HUDEP-2 (cell line): Measurements from ENCODE around the gene ANKMY1.

ENCODE experiments used
- DNase-seq, 76 experiments: peaks; one replicate each; lab custom pipeline; 2025; ENCODE audit not compliant: unreplicated experiment in 76 of 76; lab: John Stamatoyannopoulos, UW

Gene ANKMY1

DNA sequence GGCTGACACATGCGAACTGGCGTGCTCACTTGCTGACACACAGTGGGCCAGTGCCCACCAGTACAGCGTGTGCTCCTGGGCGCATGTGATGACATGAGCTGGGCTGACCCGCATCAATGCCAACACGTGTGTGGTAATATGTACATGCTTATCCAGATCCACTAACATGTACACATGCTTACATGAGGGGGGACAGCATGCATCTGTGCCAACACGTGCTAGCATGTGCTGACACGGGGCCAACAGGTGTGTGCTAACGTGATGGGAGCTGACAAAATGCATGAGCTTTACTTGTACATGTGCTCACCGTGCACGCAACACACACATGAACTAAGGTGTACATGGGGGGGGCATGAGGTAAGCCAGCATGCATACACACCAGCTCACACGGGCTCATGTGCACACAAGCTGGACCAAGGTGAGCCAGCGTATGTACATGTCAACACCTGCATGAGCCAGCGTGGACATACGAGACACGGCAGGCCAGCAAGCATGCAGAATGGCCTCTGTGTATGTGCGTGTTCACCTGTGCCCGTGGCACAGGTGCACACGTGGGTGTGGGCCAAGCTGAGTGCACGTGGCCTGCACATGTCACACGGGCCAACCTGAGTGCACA is 93.8 kb downstream of the ANKMY1 start:
- DNase-seq = no peak

DNA sequence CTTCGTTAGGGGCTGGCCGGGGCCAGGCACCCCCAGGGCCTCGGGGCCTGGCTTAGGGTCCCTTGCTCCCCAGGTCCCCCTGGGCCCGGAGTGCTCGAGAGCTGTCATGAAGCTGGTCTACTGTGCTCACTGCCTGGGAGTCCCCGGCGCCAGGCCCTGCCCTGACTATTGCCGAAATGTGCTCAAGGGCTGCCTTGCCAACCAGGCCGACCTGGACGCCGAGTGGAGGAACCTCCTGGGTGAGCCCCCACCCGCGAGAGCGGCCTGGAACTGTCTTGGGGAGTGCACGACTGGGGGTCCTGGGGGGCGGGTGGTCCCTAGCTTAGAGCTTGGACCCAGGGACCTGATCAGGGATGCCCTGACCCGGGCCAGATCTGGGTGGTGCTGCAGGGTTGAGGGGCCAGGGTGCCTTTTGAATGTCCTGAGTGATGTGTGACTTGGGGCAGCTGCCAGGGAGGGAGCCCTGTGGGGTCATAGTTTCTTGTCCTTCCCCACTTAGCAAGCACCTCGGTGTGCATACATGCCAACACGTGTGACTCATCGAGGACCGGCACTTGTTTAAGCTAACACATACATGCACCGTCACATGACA is 94.4 kb downstream of the ANKMY1 start:
- DNase-seq = no peak

DNA sequence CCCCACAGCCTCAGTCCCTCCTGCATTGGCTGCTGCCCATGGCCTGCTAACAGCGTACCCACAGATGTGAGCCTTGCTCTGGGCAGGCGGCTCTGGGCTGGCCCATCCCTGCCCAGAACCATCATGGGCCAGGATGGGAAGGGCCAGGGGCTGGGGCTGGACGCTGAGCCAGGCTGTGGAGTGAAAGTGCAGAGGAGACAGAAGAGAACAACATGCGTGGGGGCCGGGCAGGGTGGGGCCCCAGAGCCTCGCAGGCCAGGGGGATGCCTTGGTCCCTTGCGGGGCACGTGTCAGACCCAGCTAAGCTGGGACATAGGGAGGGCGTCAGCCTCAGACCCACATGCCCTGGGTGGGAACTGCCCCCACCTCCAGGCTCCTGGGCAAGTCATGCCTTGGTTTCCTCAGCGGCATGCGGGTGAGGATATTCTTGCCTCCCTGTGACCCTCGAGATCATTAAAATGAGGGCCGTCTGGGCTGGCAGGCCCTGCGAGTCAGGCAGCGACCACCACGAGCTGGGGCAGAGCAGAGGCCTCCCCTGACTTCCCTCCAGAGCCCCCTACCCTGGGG is 95.0 kb downstream of the ANKMY1 start:
- no peak for DNase-seq

DNA sequence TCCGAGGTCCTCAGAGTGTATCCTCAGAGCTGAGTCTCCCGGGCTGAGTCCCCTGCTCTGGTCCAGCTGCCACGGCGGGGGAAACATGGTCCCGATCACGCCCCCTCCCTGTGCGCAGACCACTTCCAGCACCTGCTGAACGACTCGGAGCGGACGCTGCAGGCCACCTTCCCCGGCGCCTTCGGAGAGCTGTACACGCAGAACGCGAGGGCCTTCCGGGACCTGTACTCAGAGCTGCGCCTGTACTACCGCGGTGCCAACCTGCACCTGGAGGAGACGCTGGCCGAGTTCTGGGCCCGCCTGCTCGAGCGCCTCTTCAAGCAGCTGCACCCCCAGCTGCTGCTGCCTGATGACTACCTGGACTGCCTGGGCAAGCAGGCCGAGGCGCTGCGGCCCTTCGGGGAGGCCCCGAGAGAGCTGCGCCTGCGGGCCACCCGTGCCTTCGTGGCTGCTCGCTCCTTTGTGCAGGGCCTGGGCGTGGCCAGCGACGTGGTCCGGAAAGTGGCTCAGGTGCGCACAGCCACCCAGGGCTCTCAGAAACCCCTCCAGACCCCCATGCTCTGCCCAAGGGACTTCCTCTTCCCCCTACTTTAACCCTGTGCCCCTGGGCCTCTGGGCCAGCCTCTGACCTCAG is 95.6 kb downstream of the ANKMY1 start:
- DNase-seq = no peak

DNA sequence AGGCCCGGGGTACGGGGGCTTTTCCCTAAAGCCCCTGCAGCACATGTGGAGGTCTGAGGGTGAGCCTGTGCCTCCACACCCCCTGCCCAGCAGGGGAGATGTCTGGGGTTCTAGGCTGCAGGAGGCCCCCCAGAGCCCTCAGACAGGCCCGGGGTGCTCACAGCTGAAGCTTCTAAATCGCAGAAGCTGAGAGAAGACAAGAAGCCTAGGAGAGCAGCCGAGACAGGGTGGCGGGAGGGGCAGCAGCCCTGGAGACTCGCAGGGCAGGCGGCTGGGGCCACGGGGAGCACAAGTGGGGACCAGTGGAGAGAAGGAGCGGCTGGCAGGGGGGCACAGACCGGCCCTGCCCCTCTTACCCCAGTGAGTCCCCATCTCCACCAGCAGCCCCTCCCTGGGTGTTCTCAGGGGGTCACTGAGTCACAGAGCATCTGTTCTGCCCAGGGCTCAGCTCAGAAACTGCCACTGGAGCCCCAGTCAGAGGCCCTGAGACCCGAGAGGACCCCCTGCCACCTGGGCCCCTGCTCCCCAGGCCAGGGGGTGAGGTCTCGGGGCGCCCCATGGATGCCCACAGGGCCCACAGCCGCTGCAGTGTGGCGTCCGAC is 96.2 kb downstream of the ANKMY1 start:
- DNase-seq = no peak

DNA sequence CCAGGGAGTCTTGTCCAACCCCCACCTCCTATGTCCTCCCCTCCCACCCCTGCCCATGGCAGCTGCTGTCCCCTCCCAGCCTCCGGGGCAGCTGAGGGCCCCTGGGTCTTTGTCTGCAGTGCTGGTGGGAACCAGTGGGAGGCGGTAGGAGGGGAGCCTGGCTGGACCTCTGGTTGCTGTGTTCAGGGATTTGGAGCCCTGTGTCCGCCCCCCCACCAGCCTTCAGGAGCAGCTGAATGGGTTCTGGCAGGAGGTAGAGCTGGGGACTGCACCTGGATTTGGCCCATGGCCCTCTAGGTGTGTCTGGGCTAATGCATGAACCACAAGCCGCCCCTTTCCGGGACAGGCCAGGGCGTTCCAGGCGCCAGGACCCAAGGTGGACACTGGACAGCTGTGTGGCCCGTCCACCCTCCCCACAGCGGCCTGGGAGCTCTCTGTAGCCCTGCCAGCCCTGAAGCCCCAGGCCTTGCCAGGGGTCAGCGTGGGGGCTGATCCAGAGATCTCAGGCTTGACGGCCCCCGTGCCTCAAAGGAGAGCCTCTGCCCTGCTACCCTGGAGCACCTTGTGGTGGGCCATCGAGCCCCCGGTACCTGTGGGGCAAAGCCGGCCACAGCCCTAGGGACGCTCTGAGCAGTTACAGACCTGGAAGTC is 96.9 kb downstream of the ANKMY1 start:
- no peak for DNase-seq

DNA sequence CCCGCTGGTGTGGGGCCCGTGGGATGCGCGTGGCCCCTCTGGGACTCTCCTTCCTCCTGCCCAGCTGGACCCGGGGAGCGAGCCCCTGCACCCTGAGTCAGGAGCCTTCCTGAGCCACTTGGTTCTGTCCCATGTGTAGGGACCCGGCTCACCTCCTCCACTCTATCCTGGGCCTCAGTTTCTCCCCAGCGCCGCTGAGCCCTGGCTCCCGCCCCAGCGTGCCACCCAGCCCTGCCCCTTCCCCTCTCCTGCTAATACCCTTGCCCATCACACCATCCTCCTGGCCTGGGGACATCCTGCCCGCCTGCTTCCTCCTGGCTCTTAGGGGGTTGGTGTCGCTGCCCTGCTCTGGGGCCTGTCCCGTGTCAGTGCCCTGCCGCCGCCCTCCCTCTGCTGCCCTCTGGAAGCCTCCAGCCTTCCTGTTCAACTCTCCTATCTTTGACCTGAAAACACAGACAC is 97.5 kb downstream of the ANKMY1 start:
- DNase-seq = no peak

DNA sequence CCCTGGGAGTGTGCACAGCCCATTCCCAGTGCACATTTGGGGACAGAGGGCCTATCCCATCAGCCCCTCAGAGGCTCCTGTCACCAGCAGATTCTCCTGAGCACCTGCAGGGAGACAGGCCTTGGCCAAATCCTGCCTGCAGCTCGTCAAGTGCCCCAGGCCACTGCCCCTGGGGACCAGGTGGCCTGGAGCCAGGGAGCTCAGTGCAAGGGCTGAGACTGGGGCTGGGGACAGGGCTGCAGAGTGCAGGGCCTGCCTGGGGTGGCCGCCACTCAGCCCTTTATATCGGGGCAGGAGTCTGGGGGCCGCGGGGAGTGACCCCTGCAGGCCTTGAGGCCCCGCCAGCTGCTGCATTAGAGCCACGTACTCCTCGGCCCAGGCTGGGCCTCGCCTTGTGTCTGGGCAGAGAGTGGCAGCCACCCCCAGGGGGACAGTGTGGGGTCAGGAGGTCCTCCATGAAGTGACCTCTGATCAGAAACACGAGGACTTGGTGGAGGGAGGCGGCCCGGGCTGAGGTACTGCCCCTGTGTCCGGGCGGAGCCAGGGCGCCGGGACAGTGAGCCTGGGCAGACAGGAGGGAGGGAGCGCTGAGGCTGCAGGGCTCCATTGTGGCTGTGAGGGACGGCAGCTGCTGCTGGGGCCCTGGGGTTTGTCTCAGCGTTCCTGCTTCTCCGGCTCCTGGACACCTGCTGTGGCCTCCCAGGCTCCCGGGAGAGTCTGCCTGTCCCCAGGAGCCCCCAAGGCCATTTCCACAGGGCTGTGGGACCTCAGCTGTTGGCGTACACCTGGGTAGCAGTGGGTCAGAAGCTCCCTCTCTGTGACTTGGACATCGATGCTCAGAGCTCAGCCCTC is 98.2 kb downstream of the ANKMY1 start:
- DNase-seq = no peak

DNA sequence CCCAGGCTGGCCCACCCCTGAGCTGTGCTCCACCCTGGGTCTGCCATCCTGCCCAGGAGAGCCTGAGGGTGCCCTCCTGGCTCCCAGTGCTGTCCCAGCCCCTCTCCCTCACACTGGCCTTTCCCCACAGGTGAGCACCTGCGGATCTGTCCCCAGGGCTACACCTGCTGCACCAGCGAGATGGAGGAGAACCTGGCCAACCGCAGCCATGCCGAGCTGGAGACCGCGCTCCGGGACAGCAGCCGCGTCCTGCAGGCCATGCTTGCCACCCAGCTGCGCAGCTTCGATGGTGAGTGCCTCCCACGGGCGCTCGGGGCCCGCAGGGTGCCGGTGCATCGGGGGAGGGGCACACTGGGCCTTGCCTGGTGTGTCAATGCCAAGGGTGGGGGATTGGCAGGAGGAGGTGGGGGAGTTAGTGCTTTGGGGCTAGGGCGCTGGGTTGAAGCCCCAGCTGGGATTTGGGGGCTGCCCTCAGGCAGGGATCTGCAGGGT is 98.8 kb downstream of the ANKMY1 start:
- no peak for DNase-seq

DNA sequence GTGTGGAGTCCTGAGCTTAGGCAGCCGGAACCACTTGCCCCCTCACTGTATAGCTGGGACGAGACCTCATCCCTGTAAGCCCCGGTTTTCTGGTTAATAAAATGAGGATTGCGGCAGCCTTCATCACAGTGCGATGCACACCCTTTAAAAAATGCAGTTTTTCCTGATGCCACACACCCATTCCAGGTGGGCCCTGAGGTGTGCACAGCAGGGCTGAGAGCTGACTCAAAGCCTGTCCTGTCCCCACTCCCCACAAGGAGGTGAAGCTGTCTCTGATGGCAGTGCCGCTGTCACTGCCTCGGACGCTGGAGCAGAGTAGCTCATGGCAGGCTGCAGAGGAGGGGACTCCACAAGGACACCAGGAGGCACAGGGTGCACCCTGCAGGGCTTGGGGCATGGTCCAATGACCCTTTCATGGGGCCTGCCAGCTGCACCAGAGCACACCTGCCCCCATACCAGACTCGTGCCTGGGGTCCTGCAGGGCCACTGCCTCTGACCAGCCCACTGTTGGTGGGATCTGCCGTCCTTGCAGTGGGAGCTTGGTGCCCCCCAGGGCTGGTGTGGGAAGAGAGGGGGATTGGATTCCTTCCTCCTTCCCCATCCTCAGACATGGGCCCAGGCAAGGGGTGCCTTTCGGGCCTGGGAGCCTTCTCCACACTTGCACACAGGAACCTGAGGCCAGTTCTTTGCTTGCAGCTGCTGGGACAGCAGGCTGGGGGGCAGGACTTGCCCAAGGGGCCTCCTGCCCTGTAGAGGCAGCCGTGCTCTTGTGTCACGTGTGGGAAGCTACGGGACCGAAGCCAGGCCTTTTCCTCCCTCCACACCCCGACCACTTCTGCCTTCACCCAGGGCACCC is 99.5 kb downstream of the ANKMY1 start:
- DNase-seq = no peak

DNA sequence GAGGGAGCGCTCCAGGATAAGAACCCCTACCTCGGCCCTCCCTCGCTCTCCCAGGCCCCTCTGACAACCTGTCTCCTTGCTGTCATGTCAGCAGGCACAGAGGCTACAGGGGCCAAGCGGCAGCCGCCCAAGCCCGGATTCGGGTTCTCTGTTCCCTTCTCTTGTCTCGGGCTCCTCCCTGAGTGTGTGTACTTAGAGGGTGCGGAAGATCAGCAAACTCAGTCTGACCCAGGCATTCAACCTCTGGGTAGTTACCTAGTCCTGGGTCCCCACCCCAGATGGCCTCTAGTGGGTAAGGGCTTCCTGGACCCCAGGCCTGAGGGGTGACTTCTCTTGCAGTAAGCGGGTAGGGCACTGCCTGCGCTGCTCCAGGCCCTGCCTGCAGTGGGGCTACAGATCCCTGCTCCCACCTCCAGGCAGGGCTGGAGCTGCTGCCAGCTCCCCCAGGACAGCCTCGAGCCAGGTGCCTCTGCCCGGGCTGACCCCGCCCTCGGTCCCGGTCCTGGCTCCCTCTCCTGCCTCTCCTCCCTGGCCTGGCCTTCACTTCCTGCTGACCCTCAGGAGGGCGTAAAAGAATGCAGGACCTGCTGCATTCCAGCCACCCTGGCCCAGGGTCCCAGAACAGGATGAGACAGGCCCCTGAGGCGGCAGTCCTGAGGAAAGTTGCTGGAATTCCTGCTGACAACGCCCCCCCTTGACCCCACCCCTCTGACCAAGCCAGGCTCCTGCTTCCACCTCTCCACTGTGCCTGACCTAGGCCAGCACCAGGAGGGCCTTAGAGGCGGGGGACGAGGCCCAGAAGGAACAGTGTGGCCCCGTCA is 100.4 kb downstream of the ANKMY1 start:
- no peak for DNase-seq

DNA sequence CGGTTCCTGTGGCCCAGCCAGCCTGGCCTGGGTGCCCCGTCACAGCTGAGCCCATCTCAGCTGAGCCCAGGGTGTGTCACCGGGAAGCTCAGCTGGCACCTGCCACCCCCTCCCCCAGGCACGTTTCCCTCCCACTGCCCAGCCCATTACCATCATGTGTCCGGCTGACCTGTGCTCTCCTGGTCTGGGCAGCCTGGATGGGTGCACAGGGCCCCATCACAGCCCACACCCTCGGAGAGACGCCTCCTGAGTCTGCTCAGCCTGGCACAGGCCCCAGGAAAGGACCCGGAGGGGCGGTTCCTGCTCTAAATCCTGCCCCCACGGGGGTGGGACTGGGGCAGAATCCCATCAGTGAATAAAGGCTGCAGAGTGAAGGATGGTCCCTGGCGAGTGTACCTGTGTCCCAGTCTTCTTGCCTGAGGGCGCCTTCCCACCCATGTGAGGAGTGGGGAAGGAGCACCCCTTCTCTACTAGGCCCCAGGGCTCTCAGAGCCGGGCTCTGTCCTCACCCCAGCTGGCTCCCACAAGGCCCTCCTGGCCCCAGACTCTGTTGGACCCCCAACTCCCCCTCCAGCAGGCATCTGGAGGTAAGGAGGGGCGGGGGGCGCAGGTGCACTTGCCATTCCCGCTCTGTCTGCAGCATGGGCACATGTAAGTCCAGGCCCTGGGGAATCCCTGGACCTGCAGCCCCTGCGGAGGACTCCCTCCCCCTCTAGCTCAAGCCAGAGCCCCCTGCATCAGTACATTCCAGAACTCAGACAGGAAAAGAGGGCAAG is 101.2 kb downstream of the ANKMY1 start:
- DNase-seq = no peak

DNA sequence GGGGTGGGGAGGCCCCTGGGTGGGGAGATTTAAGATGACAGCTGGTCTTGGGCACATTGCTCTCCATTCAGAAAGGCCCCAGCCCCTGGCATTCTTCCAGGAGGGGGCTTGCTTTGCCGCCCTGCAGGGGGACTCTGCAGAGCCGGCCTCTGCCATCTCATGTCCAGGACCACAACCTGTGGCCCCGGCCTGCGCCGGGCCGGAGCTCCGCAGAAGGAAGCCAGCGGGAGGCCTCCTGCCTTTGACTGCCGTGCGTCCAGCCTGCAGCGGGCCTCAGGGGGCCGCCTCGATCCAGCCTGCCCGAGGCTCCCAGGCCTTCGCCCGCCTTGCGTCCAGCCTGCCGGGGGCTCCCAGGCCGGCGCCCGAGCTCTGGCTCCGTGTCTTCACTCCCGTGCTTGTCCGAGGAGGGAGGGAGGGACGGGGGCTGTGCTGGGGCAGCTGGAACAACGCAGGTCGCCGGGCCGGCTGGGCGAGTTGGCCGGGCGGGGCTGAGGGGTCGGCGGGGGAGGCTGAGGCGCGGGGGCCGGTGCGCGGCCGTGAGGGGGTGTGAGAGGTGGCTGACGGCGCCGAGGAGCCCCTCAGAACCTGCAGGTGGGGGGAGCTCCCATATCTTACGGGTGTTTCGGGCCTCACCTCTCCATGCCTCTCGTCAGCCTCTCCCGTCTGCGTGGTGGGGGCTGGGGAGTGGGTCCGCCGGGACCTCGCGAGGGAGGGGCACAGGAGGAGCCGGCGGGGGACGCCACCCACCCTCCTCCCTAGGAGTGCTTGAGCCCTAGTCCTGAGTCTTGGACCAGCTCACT is 101.9 kb downstream of the ANKMY1 start:
- DNase-seq = no peak

DNA sequence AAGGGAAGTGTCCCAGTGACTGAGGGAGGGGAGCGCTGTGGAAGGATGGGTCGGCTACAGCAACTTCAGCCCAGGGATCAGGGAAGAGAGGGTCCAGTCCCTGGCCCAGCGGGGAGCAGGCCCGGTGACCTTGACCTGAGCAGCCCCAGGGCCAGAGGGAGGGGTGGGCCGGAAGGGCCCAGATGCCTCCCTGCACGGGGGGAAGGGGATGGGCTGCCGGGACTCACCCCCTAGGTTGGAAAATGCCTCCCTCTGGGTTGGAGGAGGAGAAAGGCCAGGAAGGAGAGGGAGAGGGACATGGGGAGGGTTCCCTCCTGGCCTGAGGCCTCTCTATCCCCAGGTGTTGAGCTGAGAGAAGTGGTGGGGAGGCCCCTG is 102.5 kb downstream of the ANKMY1 start:
- DNase-seq = no peak

DNA sequence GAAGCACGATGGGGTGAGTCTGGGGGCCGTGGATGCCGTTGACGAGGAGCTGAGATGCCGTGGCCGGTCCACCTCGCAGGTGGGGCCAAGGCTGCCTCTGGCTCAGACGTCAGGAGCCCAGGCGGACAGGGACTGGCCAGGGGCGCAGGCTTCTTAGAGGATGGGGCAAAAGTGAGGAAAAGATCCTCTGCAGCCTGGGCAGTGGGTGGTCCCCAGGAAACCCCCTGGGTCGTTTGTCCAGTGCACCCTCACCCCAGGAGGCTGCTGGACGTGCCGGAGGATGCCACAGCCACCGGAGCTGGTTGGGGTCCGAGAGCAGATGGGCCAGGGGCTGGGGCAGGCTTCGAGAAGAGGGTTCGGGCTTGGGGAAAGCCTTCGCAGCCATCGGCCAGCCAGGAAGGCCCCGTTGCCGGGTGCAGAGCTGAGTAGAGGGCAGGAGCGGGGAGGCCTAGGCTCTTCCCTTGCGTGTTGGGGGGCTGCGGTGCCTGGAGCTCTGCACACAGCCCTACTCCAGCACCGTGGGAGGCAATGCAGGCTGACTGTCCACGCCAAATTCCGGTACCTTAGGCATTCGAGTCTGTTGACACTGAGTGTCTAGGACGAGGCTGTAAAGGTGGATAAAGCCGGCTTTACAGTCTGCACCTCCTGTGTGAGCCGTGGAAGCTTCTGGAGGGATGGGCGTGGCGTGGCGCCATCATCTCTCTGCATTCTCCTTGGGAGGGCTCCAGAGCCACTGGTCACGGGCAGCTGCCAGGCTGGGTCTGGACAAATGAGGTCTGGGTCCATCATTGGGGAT is 103.5 kb downstream of the ANKMY1 start:
- no peak for DNase-seq
